ENCODE measurements around the gene CDC42EP4.

The CDC42EP4 gene

DNA sequence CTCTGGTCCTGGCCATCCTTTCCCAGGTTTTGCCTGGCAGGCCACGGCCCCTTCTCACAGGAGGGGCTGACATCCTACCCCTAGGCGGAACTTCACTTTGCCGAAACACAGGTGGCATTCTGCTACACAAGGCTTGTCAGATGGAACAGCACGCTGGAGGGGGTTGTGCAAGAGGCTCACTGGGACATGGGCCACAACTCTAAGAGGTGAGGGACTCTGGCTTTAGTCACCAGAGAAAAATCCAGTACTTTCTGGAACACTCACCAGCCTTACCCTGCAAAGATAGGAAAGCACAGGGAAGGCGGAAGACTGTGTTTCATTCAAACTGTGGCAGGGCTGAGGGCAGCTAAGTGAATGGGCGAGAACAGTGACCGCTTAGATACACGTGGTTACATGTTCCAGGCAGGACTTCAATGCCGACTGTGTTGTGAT, 18.3 kb downstream of the CDC42EP4 start:
- no peak for DNase-seq

DNA sequence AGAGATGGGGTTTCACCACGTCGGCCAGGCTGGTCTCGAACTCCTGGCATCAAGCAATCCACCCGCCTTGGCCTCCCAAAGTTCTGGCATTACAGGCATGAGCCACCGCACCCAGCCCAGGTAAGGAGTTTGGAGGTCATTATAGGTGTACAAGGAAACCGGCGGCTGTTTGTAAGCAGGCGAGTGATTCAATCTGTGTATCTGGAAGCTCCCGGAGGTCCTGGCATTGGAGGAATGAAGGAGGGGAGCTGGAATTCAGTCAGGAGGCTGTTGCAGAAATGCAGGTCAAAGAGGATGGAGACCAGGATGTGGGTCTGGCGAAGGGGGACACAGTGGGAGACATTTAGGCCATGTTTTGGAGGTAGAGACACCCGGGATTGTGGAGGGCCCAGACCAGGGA, 18.8 kb downstream of the CDC42EP4 start:
- no peak for DNase-seq

DNA sequence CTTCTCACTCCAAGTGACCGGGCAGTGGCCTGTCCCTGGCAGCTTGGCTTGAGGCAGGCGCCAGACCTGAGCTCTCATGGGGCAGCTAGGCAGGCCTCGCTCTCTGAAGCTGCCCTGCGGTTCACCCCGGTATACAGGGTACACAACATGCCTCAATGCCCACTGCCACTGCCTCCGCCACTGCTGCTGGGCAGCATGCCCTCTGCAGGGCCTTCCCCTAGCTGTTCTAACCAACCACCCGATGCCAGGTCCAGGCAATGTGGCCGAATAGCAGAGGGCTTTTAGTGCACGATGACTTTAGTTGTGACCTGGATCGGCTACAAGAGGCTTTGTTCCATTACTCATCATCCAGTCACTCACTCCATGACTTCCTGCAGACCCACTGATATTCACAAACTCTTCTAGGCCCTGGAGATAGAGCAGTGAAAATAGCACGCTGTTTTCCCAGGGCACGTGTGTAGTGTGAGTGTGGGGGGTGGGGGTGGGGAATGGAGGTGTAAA, 19.7 kb downstream of the CDC42EP4 start:
- DNase-seq, result no peak

DNA sequence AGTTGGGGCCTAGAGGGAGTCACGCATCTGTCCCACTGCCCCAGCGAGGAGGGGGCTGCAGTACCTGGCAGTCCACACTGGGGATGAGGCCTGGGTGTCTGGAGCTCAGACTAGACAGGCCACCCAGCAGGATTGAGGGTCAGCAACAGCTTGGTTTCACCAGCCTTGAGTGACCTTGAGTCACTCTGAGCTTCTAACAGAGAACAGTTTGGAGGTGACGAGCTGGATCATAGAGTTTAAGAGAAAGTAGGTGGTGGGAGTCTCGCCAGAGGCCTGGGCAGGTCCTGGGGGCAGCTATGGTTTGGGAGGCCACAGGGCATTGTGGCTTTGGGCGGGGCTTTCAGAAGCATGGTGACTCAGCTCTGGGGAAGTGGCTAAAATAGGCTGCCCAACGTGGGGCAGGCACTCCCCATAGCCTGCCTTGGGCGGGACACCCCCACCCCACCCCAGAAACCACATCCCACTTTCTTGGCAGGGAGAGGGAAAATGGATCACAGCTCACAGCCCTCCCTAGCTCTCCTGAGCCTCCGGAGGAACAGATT, 20.5 kb downstream of the CDC42EP4 start:
- peak; percentile 85 for DNase-seq

DNA sequence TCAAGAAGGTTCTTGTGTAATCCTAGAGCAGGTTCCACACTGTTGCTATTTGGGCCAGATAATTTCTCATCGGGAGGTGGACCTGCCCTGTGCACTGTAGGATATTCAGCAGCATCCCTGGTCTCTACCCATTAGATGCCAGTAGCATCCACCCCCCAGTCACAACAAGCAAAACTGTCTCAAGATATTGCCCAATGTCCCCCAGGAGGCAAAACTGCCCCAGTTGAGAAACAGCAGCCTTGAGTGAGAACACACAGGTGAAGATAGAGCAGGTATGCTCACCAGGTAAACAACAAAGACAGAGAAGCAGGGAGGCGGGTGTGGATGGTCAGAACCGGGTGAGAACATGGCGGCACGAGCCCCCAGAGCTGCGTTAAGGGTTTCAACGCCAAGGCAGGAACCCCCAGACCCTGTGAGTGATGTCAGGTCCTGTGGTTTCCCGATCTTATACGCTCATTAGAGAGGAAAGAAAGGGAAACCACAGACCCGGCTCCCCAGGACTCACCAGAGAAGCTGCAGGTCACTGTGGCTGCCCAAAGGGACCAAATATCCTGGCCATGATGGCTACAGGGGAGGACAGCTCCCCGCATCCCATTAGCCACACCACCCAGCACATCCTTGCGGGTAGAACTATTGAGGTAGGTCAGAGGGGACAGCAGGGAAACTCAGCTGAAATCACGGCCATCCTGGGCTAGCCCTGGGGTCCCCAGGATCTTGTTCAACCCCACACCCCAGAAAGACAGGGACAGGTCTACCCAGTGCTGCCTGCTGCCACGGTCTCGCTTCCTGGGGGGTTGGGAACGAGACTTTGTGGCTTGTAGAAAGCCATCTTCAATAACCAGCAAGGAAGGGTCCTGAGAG, 21.2 kb downstream of the CDC42EP4 start:
- no peak for DNase-seq

DNA sequence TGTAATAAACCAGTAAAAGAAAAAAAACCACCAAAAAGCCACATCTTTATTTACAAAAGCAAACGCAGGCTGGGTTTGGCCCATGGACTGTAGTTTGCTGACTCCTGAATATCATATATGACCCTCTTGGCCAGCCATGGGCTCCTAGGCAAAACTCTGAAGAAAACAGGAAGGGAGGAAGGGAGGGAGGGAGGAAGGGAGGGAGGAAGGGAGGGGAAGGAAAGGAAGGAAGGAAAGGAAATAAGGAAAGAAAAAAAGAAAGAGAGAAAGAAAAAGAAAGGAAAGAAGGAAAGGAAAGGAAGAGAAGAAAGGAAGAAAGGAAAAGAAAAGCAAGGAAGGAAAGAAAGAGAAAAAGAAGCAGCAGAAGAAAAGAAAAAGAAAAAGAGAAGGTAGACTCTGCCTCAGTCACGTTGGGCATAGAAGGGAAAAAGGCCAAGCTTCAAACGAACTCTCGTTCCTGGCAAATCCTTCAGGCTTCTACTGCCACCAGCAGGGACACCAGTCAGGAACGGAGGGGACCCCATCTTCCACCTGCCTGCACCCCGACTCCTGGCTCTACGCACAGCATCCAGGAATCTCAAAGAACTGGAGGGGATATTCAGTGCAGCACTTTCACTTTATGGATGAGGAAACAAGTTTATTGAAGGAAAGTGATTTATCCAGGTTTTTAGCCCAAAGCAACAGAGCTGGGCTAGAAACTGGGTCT, 22.1 kb downstream of the CDC42EP4 start:
- no peak for DNase-seq

DNA sequence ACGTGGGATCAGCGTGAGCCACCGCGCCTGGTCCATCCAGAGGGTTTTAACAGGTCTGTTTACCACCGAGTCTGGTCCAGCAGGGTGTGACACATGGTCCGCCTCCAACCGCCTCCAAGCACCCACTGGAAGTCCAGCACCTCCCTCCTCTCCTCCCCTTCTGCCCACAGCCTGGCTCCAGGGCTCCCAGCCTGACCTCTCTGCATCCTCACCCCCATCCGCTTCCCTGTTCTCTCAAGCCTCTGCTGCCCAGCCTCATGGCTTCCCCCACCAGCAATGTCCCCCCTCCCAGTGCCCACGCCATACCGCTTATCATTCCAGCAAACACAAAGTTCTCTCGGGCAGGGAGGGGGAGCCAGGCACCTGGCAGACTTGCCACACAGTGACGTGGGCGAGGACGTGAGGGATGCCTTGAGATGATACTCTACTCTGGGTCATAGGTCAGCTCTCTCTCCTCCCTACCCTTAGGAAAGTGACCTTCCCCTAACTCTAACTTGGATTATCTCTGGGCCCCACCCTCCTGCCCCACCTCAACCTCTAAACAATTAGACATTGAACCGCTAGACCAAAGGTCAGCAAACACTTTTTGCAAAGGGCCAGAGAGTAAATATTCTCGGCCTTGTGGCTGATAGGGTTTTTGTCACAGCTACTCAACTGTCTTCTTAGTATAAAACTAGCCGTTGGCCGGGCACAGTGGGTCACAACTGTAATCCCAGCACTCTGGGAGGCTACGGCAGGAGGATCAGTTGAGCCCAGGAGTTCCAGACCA, 23.1 kb downstream of the CDC42EP4 start:
- DNase-seq, result no peak

DNA sequence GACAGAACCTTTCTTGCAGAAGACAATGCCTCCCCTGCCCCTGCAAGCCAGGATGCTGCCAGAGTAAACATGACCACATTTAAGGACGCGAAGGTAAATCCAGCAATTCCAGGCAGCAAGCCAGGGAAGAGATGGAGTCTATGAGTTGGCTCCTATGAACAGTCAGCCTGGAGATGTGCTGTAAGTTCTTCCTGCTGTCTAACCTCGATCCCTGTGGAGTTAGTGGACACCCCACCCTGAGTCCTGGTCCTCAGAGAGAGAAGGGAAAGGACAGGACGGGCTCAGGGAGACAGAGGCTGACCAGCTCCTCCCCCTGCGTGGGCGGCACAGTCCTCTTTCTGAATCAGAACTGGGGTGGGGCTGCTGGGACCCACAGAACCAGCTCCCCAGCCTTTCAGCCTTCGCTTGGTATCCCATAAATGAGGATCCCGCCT, 24.9 kb downstream of the CDC42EP4 start:
- no peak for DNase-seq

DNA sequence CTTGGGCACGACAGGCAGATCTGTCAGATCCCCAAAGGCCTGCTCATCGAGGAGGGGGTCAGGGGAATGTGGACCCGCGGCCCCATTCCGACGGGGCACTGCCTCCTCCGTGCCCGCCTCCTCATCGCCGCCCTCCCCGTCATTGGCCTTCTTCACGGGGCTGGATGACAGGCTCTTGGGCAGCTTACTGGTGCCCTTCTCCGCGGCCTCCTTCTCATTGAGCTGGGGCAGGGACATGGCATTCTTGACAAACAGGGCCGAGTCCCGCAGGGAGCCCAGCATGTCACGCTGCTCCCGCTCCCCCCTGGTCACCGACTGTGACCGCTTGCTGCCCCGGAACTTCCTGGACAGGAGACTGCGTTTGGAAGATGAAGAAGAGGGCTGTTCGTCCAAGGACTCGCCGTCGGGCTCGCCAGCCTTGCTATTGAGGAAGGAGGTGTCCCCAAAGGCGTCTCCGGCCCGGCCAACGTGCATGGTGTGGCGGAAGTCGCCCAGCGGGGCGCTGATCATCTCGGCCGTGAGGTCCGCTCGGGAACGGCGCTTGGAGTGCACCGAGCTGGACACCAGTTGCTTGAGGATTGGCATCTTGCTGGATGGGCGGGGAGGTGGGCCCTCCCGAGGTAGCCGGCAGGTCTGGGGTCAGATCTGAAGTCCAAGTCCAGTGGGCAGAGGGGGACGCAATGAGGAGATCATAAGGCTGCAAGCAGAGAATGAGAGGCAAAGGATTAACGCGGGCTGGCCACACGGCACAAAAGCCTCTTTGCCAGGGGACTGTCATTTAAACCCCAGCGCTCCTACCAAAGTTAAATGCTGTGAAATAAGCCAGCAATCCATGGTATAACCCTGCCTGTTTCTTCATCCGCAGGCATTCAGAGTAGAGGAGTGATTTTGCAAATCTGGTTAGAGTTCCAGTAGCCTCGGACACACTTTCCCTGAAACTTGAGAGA, 25.6 kb downstream of the CDC42EP4 start:
- DNase-seq, result no peak

DNA sequence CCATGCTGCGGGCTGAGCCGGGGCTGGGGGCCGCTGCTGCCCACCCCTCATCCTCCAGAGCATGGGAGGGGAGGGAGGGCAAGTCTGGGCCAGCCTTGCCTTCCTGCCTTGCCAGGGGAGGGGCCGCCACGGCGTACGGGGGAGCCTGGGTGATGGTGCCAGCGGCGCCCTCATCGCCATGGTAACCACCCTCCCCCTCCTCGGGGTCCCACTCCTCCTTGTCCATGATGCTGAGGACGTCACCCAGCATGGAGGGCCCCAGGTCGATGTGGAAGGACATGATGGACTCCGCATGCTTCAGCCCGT, 26.2 kb downstream of the CDC42EP4 start:
- DNase-seq, result no peak

DNA sequence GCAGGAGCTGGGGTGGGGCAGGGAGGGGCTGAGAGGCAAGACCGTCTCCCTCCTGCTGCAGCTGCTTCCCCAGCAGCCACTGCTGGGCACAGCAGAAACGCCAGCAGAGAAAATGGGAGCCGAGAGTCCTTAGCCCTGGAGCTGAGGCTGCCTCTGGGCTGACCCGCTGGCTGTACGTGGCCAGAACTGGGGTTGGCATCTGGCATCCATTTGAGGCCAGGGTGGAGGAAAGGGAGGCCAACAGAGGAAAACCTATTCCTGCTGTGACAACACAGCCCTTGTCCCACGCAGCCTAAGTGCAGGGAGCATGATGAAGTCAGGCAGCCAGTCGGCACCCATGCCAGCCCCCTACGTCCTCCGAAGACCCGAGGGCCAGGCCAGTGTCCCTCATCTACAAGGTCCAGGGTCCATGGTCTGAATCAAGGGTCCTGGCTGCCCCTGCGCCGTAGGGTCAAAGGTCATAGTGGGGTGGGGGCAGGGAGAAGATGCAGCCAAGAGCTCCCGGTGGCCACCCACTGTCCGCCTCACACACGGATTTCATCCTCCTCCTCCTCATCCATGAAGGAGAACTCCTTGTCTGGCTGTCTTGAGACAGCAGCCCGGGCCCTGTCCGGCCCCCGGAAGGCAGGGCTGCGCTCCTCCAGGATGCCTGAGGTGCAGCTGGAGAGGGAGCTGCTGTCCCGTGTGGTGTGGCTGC, 26.7 kb downstream of the CDC42EP4 start:
- DNase-seq, result no peak

DNA sequence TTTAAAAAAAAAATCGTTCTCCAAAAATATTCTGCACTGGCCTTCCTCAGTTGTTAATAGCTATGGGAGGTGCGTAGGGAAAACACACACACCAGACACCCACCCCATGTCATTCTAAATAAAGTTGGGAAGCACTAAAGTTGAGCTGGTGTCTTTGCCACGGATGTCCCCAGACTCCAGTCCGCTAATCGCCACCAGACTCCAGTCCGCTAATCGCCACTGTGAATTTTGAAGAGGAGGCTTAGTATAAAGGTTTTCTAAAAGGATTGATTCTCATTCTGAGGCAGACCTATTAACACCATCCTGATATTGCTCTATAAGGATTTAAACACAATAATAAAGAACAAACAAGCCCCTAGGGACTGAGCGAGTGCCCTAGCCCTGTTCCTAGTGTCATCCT, 27.4 kb downstream of the CDC42EP4 start:
- no peak for DNase-seq

DNA sequence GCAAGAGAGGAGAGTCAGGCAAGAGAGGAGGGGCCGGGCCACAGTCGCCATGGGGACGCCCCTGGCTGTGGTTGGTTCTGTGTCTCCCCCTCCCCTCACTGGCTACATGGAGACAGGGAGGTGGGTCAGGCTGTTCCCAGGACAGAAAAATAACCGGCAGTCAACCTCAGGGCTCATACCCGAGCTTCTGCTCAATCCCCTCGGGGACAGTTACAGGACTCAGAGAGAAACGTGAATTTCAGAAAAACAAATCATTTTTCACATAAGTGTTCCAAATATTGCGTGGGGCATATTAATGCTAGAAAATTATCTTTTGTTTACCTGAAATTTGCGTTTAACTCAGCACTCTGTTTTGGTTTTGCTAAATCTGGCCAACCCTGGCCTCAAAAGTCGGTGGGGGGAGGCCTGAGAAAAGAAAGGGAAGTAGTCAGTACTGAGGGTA, 27.9 kb downstream of the CDC42EP4 start:
- peak; percentile 62 for DNase-seq

DNA sequence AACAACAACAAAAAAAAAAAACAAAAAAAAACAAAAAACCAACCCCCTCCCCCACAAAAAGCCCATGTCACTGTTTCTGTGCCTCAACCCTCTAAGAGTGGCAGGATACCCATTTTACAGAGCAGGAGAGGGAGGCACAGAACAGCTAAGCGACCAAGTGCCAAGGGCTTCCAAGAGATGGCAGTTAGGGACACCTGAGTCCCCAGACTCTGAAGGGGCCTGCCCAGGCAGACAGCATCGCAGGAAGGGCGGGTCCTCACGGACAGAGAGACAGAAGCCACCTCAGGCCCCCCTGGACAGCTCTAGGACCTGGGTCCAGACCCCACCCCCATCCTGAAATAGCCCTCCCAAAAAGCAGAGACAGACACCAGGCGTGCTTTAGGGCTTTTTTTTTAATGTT, 28.6 kb downstream of the CDC42EP4 start:
- no peak for DNase-seq

DNA sequence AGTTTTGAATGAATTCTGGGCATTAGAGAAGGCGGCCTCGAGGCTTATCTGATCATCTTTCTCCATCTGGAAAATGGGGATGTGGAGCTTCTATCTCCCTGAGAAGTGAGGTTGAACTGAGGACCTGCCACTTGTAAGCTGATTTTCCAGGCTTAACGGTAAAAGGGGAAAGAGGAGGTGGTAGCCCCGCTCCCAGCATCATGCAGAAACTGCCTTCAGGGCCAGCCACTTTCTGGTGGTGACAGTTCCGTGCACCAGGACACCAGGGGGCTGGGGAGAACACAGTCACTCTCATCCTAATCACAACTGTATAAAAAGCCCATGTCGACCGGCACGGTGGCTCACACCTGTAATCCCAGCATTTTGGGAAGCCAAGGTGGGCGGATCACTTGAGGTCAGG, 29.2 kb downstream of the CDC42EP4 start:
- DNase-seq, result no peak

DNA sequence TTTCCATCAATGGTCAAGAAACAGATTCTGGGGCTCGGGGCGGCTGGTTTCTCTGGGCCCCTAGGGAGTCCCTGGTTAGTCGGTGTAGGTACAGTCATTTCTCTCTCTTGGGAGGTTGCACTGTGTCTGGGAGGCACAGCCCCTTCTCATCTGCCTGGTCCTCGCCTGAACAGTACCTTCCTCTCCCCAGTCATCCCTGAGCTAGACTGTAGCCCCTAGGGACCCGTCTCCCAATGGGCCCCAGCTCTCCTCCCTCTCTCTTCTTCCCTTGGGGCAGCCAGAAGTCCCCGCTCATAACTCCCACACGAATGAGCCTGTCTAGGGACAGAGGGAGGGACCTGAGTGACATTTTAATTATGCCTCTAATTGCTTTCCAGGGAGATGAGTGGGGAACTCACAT, 29.9 kb downstream of the CDC42EP4 start:
- DNase-seq, result no peak

DNA sequence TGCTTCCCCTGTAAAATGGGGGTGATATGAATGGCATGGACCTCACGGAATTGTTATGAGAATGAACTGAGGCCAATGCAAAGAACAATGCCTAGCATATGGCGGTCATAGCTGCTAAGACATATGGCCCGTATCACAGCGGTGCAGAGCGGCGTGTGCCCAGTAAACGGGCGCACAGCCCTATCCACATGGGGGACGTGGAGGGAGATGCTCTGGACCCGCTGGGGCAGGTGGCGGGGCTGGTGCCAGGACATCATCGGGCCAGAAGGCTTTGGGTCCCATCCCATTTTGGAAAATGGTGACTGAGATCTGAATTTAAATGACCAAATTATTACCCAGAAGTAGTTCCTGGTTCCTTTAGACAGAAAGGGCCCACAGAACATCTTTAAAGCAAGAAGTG, 31.6 kb downstream of the CDC42EP4 start:
- DNase-seq, result no peak

DNA sequence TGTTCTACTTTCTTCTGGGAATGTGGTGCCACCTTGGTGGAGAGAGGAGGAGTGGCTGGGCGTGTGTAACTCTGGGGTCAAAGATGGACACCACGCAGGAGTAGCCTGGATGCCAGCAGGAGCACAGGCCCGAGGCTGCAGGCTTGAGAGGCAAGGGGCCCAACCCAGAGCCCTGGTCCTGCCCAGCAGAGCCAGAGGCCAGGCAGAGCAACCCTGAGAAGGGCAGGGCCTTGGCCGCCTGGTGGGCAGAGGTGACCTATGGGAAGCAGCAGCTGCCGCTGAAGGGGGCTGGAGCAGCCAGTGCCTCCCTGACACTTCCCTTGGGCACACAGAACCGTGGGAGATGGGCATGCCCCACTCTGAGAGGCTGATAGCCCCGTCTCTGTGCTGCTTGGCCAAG, 32.1 kb downstream of the CDC42EP4 start:
- DNase-seq, result no peak

DNA sequence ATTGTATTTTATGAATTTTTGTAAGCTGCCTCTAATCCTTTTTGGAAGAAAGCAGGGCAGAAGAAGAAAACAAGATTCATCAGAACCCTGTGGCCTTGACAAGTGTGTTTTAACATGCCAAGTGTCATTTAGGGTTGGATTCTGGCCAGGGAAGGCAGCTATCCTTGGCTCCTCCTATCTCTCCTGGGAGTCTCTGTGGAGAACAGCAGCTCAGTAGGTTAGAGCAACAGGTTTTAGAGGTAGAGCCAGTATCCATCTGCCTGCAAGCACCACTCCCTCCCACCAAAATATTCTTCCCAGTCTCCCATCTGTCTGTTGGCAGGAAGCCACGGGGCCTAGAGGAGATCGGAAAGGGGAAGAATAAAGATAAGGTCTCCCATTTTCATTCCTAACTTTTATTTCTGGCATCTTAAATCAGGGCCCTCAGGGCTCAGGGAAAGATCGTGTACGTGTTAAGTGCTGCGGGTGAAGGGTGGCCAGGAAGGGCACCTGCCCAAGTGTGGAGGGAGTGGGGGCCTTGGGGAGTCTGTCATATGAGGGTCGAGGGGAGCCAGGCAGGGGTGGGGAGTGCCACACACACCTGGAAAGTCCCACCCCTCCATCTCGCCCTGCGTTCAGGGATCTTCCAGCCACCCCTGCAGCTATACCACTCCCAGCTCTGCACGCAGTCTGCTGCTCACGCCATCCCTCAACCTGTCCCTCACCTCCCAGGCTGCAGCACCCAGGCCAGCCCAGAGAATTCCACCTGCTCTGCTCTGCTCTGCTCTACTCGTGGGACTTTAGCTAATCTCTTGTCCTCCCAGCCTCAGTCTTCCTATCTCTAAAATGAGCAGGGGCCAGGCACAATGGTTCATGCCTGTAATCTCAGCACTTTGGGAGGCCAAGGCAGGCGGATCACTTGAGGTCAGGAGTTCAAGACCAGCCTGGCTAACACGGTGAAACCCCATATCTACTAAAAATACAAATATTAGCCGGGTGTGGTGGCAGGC, 33.0 kb downstream of the CDC42EP4 start:
- no peak for DNase-seq

DNA sequence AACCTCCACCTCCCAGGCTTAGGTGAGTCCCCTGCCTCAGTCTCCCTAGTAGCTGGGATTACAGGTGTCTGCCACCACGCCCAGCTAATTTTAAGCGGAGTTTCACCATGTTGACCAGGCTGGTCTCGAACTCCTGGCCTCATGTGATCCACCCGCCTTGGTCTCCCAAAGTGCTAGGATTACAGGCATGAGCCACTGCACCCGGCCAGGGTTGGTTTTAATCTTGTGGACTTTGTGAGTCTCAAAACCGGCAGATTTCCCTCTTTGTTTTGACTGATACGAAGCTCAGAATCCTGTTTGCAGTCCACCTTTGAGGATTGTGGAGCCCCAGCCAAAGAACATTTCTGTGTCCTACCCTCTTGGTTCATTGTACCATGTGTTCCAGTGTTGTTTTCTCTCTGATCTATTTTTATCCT, 33.7 kb downstream of the CDC42EP4 start:
- DNase-seq, result no peak
